HEK293 (cell line): Measurements from ENCODE around the gene DPYD.

Source experiments
- CTCF ChIA-PET: fragments of 350-600 bp; formaldehyde crosslinking; extraction: SDS; loops from one replicate; lab custom pipeline; 2021; ENCODE audit warnings: antibody characterized with exemption; lab: Yijun Ruan, JAX
- POLR2A ChIA-PET: fragments of 300-600 bp; formaldehyde crosslinking; extraction: SDS; loops from one replicate; lab custom pipeline; 2020; ENCODE audit warnings: antibody characterized with exemption, inconsistent platforms; lab: Yijun Ruan, JAX
- H3K27ac ChIP-seq: fragments of 200-500 bp; sonication (Bioruptor generic); 2 replicates; pipeline ENCODE4 v1.5.1; 2014; ENCODE audit warnings: low read depth, low read length, control low read depth, inconsistent platforms; ENCODE audit errors: extremely low read depth
- H3K36me3 ChIP-seq, 2 experiments: fragments of 200-500 bp in 1 of 2; sonication (Bioruptor generic) in 1 of 2; 1 replicate in 1 of 2; 2 replicates in 1 of 2; pipeline ENCODE4 v1.5.1; 2014 to 2017; ENCODE audit warnings: inconsistent platforms in 2 of 2, low read length in 2 of 2; ENCODE audit not compliant: control insufficient read depth in 2 of 2, insufficient read depth in 1 of 2
- H3K4me1 ChIP-seq: fragments of 200-500 bp; sonication (Bioruptor generic); 2 replicates; pipeline ENCODE4 v1.5.1; 2014; ENCODE audit warnings: mild to moderate bottlenecking, low read length, inconsistent platforms; ENCODE audit not compliant: control insufficient read depth, insufficient read depth
- H3K4me3 ChIP-seq: 2 replicates; pipeline ENCODE4 v1.5.1; 2011; ENCODE audit warnings: low read depth, mild to moderate bottlenecking, control low read depth, low read length, moderate library complexity
- H3K9me3 ChIP-seq: fragments of 200-500 bp; sonication (Bioruptor generic); 2 replicates; pipeline ENCODE4 v1.5.1; 2014; ENCODE audit warnings: low read depth, low read length, inconsistent platforms; ENCODE audit not compliant: control insufficient read depth, insufficient read depth
- AEBP2 ChIP-seq: fragments of 450-650 bp; formaldehyde crosslinking; IDR thresholded peaks from 2 replicates; pipeline ENCODE4 v1.5.1; 2016; ENCODE audit warnings: missing biosample characterization, missing genetic modification characterization, borderline replicate concordance
- INSM2 ChIP-seq: fragments of 450-650 bp; formaldehyde crosslinking; IDR thresholded peaks from 2 replicates; pipeline ENCODE4 v1.5.1; 2016; ENCODE audit warnings: missing biosample characterization, missing genetic modification characterization
- ZFHX2 ChIP-seq: fragments of 450-650 bp; formaldehyde crosslinking; conservative IDR thresholded peaks from 2 replicates; pipeline ENCODE4 v1.5.1; 2016; ENCODE audit warnings: missing biosample characterization, missing genetic modification characterization
- ZNF132 ChIP-seq: fragments of 450-650 bp; formaldehyde crosslinking; IDR thresholded peaks from 2 replicates; pipeline ENCODE4 v1.5.1; 2017; ENCODE audit warnings: missing biosample characterization, missing genetic modification characterization, borderline replicate concordance
- ZNF169 ChIP-seq: fragments of 450-650 bp; formaldehyde crosslinking; IDR thresholded peaks from 2 replicates; pipeline ENCODE4 v1.5.1; 2016; ENCODE audit warnings: missing biosample characterization, missing genetic modification characterization
- ZNF184 ChIP-seq: fragments of 450-650 bp; IDR thresholded peaks from 2 replicates; pipeline ENCODE4 v1.5.1; 2018; ENCODE audit warnings: missing biosample characterization, mild to moderate bottlenecking, missing genetic modification characterization
- ZNF211 ChIP-seq: fragments of 450-650 bp; formaldehyde crosslinking; IDR thresholded peaks from 2 replicates; pipeline ENCODE4 v1.5.1; 2016; ENCODE audit warnings: low read depth, missing biosample characterization, missing genetic modification characterization
- ZNF214 ChIP-seq: fragments of 450-650 bp; formaldehyde crosslinking; IDR thresholded peaks from 2 replicates; pipeline ENCODE4 v1.5.1; 2017; ENCODE audit warnings: missing biosample characterization, mild to moderate bottlenecking, missing genetic modification characterization, borderline replicate concordance
- ZNF274 ChIP-seq, 2 experiments: fragments of 200-500 bp in 1 of 2; fragments of 450-650 bp in 1 of 2; sonication (Bioruptor generic) in 1 of 2; formaldehyde crosslinking in 1 of 2; IDR thresholded peaks; 2 replicates each; pipeline versions ENCODE4 v1.5.1 to v1.6.1; 2014 to 2016; ENCODE audit warnings: borderline replicate concordance in 1 of 2, inconsistent platforms in 1 of 2, low read length in 1 of 2, missing biosample characterization in 1 of 2, missing genetic modification characterization in 1 of 2
- ZNF423 ChIP-seq: fragments of 450-650 bp; formaldehyde crosslinking; IDR thresholded peaks from 2 replicates; pipeline ENCODE4 v1.5.1; 2016; ENCODE audit warnings: missing biosample characterization, missing genetic modification characterization
- ZNF521 ChIP-seq: fragments of 450-650 bp; formaldehyde crosslinking; IDR thresholded peaks from 2 replicates; pipeline ENCODE4 v1.5.1; 2017; ENCODE audit warnings: missing biosample characterization, mild to moderate bottlenecking, missing genetic modification characterization
- ZNF600 ChIP-seq: fragments of 450-650 bp; formaldehyde crosslinking; IDR thresholded peaks from 2 replicates; pipeline ENCODE4 v1.5.1; 2016; ENCODE audit warnings: missing biosample characterization, missing genetic modification characterization
- ZNF707 ChIP-seq: fragments of 450-650 bp; formaldehyde crosslinking; IDR thresholded peaks from 2 replicates; pipeline ENCODE4 v1.5.1; 2016; ENCODE audit warnings: missing biosample characterization, missing genetic modification characterization
- ZNF76 ChIP-seq: fragments of 450-650 bp; formaldehyde crosslinking; IDR thresholded peaks from 2 replicates; pipeline ENCODE4; 2016; ENCODE audit warnings: low read depth, missing biosample characterization, missing genetic modification characterization, borderline replicate concordance
- ZSCAN5A ChIP-seq: fragments of 450-650 bp; formaldehyde crosslinking; IDR thresholded peaks from 2 replicates; pipeline ENCODE4 v1.5.1; 2016; ENCODE audit warnings: missing biosample characterization, missing genetic modification characterization
- TF ChIP-seq, protein P1 (sequence below): fragments of 450-650 bp; formaldehyde crosslinking; IDR thresholded peaks from 2 replicates; pipeline ENCODE4 v1.5.1; 2017; ENCODE audit warnings: missing biosample characterization, missing genetic modification characterization

Gene DPYD

GRCh38 chr1:97677702-97678101 lies 243.1 kb downstream of the DPYD start:
- H3K4me3 ChIP-seq = no peak overlapping the region
- TF ChIP-seq ZNF423 (tag by site-specific recombination) (no peak), ZNF521 (tag by site-specific recombination) (no peak), INSM2 (no peak), ZNF211 (no peak), ZNF169 (tag by site-specific recombination) (no peak), ZSCAN5A (tag by site-specific recombination) (no peak), ZNF274 (IDR thresholded peaks at IDR 0.05; ENCODE audit: low read length) (no peak), ZNF274 (tag by site-specific recombination; IDR thresholded peaks at IDR 0.05; ENCODE audit: borderline replicate concordance) (no peak), ZFHX2 (tag by site-specific recombination) (no peak), ZNF600 (tag by site-specific recombination) (no peak)
- TF ChIP-seq, protein P1, sequence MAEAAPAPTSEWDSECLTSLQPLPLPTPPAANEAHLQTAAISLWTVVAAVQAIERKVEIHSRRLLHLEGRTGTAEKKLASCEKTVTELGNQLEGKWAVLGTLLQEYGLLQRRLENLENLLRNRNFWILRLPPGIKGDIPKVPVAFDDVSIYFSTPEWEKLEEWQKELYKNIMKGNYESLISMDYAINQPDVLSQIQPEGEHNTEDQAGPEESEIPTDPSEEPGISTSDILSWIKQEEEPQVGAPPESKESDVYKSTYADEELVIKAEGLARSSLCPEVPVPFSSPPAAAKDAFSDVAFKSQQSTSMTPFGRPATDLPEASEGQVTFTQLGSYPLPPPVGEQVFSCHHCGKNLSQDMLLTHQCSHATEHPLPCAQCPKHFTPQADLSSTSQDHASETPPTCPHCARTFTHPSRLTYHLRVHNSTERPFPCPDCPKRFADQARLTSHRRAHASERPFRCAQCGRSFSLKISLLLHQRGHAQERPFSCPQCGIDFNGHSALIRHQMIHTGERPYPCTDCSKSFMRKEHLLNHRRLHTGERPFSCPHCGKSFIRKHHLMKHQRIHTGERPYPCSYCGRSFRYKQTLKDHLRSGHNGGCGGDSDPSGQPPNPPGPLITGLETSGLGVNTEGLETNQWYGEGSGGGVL (tag by site-specific recombination) = no peak
- H3K4me1 ChIP-seq = peaks cover 5% of the 10 kb centered on the region; the same call in 1 of the 2 replicates
- ChIA-PET POLR2A (no interaction called here), CTCF (no interaction called here)
- H3K36me3 ChIP-seq = no peaks in the 10 kb centered on the region
- H3K9me3 ChIP-seq = no peaks in the 10 kb centered on the region
- H3K27ac ChIP-seq = no peak overlapping the region

DNA sequence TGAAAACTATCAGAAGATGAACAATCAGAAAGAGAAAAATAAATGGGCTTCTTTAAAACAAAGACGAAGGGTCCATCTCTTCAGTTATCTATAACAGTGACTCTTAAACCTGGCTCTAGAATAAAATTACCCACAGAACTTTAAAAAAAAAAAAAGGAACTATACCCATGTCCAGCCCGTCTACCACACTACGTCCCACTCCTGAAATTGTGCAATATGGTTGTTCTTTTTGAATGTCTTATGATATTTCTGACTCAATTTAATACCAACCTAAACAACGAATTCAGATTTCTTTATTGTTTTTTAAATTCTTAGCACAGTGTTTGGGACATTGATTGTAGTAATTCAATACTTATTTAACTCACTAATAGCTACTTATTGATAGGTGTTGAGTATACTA lies 246.3 kb downstream of the DPYD start:
- no peak overlapping the region for H3K27ac ChIP-seq
- TF ChIP-seq ZNF214 (no peak), AEBP2 (no peak), ZNF76 (tag by site-specific recombination) (no peak), ZNF132 (tag by site-specific recombination) (no peak), ZNF184 (tag by site-specific recombination) (no peak), ZNF423 (tag by site-specific recombination) (no peak), ZNF707 (tag by site-specific recombination) (no peak)
- ChIA-PET POLR2A (no interaction called here), CTCF (interaction anchor here (1.0 kb wide), 1 partner anchor 145 kb away, joined by 3 read pairs; no protein-coding TSS in a partner anchor)
- no peak overlapping the region for H3K4me3 ChIP-seq
- H3K9me3 ChIP-seq = no peaks in the 10 kb centered on the region
- no peaks in the 10 kb centered on the region for H3K36me3 ChIP-seq
- no peaks in the 10 kb centered on the region for H3K4me1 ChIP-seq
